Caco-2 (cell line): Measurements from ENCODE around the gene TEX13A. TPM values are rescaled to one million over a fixed set of nuclear protein-coding genes. Genes with fewer than 3 reads are reported as not detected.

ENCODE experiments used
- BruUV-seq: library from RNA; stranded (reverse); fragments of 400-500 nt; replicated peaks from 2 replicates; lab custom pipeline; 2021; lab: Mats Ljungman, UMichigan
- CTCF ChIA-PET: fragments of 300-600 bp; sonication (Branson Sonifier 250); formaldehyde crosslinking; loops from one replicate; lab custom pipeline; 2022; ENCODE audit warnings: antibody characterized with exemption; lab: Charles Lee
- POLR2A ChIA-PET: fragments of 300-600 bp; sonication (Branson Sonifier 250); formaldehyde crosslinking; loops from one replicate; lab custom pipeline; 2022; ENCODE audit warnings: antibody characterized with exemption; lab: Charles Lee
- DNase-seq, 2 experiments: peaks; one replicate each; pipeline versions ENCODE4 v3.0.0 to v3.0.0-alpha.2; 2020 to 2022
- H3K27me3 ChIP-seq: replicated peaks from 2 replicates; pipeline ENCODE4 v1.6.0; 2011; ENCODE audit warnings: low read length; ENCODE audit not compliant: control insufficient read depth, insufficient read depth
- H3K36me3 ChIP-seq: 2 replicates; pipeline ENCODE4 v1.5.1; 2011; ENCODE audit warnings: low read length; ENCODE audit not compliant: control insufficient read depth, insufficient read depth
- H3K4me1 ChIP-seq: fragments of 250-450 bp; sonication (Bioruptor Pico); 2 replicates; pipeline ENCODE4 v1.5.1; 2020; ENCODE audit warnings: mild to moderate bottlenecking
- H3K4me3 ChIP-seq: 2 replicates; pipeline ENCODE4 v1.5.1; 2011; ENCODE audit warnings: low read depth, mild to moderate bottlenecking, control low read depth, low read length
- H3K9me3 ChIP-seq: fragments of 250-450 bp; sonication (Bioruptor Pico); 2 replicates; pipeline ENCODE4 v1.5.1; 2020; ENCODE audit warnings: mild to moderate bottlenecking, moderate library complexity
- H3K27ac Mint-ChIP-seq: one replicate; pipeline ENCODE4 v1.8.0; 2022; ENCODE audit warnings: mixed read lengths; ENCODE audit not compliant: unreplicated experiment
- H3K27me3 Mint-ChIP-seq: one replicate; pipeline ENCODE4 v1.8.0; 2022; ENCODE audit warnings: mixed read lengths; ENCODE audit not compliant: insufficient read depth, unreplicated experiment
- H3K36me3 Mint-ChIP-seq: one replicate; pipeline ENCODE4 v1.8.0; 2022; ENCODE audit warnings: mild to moderate bottlenecking, mixed read lengths; ENCODE audit not compliant: insufficient read depth, unreplicated experiment
- H3K4me1 Mint-ChIP-seq: one replicate; pipeline ENCODE4 v1.8.0; 2022; ENCODE audit warnings: low read depth, mixed read lengths; ENCODE audit not compliant: unreplicated experiment
- H3K4me3 Mint-ChIP-seq: one replicate; pipeline ENCODE4 v1.8.0; 2022; ENCODE audit warnings: mild to moderate bottlenecking, moderate library complexity, mixed read lengths; ENCODE audit not compliant: unreplicated experiment
- H3K9me3 Mint-ChIP-seq: one replicate; pipeline ENCODE4 v1.8.0; 2022; ENCODE audit warnings: mixed read lengths; ENCODE audit not compliant: unreplicated experiment
- CTCF ChIP-seq, 2 experiments: fragments of 200-600 bp in 1 of 2; IDR thresholded peaks; 1 replicate in 1 of 2; 2 replicates in 1 of 2; pipeline versions ENCODE4 v1.5.1 to v1.8.0; 2011 to 2022; ENCODE audit warnings: antibody characterized with exemption in 1 of 2, control low read depth in 1 of 2, inconsistent platforms in 1 of 2, low read depth in 1 of 2, low read length in 1 of 2, mild to moderate bottlenecking in 1 of 2, moderate library complexity in 1 of 2; ENCODE audit not compliant: insufficient read depth in 1 of 2, severe bottlenecking in 1 of 2, unreplicated experiment in 1 of 2
- intact Hi-C: fragments of 100-400 bp; cut with micrococcal nuclease; formaldehyde crosslinking; loops from one replicate; pipeline ENCODE4 v1.10.0; 2022; ENCODE audit not compliant: unreplicated experiment
- total RNA-seq: library from RNA; stranded (reverse); gene quantifications from 2 replicates; pipeline ENCODE4 v1.2.3, GENCODE V29; 2022

Gene TEX13A
- total RNA-seq, 1 experiment from 2014 or later, result not detected

DNA sequence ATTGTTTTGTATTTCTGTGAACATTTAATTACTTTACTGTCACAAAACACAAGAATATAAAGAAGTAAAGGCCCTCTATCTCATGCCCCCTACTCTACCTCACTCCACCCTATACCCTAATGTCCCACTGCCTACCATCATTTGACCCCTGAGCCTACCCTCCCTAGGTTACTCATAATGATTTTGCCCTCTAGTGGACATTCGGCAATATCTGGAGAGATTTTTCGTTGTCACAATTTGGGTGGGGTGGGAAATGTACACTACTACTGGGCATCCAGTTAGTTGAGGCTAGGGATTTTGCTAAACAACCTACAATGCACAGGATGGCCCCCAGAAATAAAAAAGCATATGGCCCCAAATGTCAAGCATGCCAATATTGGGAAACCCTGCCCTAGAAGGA, 10.2 kb downstream of the TEX13A start:
- intact Hi-C loops, result no loop called here
- Mint-ChIP-seq H3K4me1 (peaks cover 6% of the 10 kb centered on the region), H3K9me3 (no peaks in the 10 kb centered on the region), H3K4me3 (no peak overlapping the region), H3K36me3 (peaks cover 6% of the 10 kb centered on the region), H3K27me3 (no peaks in the 10 kb centered on the region), H3K27ac (no peak overlapping the region)
- no TSS peak for BruUV-seq
- H3K36me3 ChIP-seq, result no peaks in the 10 kb centered on the region
- no peaks in the 10 kb centered on the region for H3K27me3 ChIP-seq
- DNase-seq, result no peak
- H3K4me3 ChIP-seq, result no peak overlapping the region
- TF ChIP-seq CTCF (IDR thresholded peaks at IDR 0.05; ENCODE audit: insufficient read depth in 1 of 2, low read depth in 1 of 2, low read length in 1 of 2, severe bottlenecking in 1 of 2, unreplicated experiment in 1 of 2), result no peak
- no peaks in the 10 kb centered on the region for H3K4me1 ChIP-seq
- H3K9me3 ChIP-seq, result no peaks in the 10 kb centered on the region
- POLR2A ChIA-PET, result no interaction called here
- CTCF ChIA-PET, result no interaction called here

DNA sequence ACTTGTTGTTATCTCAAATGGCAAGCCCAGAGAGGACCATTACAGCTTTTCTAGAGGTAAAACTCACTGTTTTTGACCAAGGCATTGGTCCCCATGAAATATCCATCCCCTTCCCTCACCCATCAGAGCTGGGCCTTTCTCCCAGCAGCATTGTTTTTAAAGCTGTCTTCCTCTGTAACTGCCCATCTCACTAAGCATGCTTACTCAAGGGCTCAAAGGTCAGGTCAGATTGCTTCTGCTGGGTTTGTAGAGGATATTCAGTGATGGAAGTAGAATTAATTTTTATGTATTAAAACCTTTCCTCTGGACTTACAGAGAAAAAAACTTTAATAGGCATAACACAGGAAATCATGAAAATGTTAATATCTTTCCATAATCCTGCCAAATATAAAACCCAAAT, 11.1 kb downstream of the TEX13A start:
- CTCF ChIA-PET, result no interaction called here
- H3K36me3 Mint-ChIP-seq, result peaks cover 6% of the 10 kb centered on the region
- Histone ChIP-seq H3K4me1 (no peaks in the 10 kb centered on the region), H3K36me3 (no peaks in the 10 kb centered on the region), H3K27me3 (no peaks in the 10 kb centered on the region), H3K9me3 (no peaks in the 10 kb centered on the region), H3K4me3 (no peak overlapping the region)
- intact Hi-C loops, result no loop called here
- H3K4me1 Mint-ChIP-seq, result peaks cover 6% of the 10 kb centered on the region
- BruUV-seq, result no TSS peak
- no peak overlapping the region for H3K4me3 Mint-ChIP-seq
- no peak overlapping the region for H3K27ac Mint-ChIP-seq
- no peak for DNase-seq
- POLR2A ChIA-PET, result no interaction called here
- TF ChIP-seq CTCF (IDR thresholded peaks at IDR 0.05; ENCODE audit: insufficient read depth in 1 of 2, low read depth in 1 of 2, low read length in 1 of 2, severe bottlenecking in 1 of 2, unreplicated experiment in 1 of 2), result no peak
- H3K27me3 Mint-ChIP-seq, result no peaks in the 10 kb centered on the region
- H3K9me3 Mint-ChIP-seq, result no peaks in the 10 kb centered on the region

- H3K27ac Mint-ChIP-seq, result no peak overlapping the region
- H3K9me3 ChIP-seq, result no peaks in the 10 kb centered on the region
- DNase-seq, result peak; percentile 32 to 41
- no peaks in the 10 kb centered on the region for H3K36me3 ChIP-seq
- POLR2A ChIA-PET, result no interaction called here
- H3K27me3 ChIP-seq, result no peaks in the 10 kb centered on the region
- H3K4me1 Mint-ChIP-seq, result no peaks in the 10 kb centered on the region
- H3K4me1 ChIP-seq, result no peaks in the 10 kb centered on the region
- CTCF ChIA-PET, result no interaction called here
- no peaks in the 10 kb centered on the region for H3K36me3 Mint-ChIP-seq
- intact Hi-C loops, result loop anchor here (10.0 kb wide), 1 partner anchor 83 kb away; no protein-coding TSS in a partner anchor
- BruUV-seq, result no TSS peak
- H3K27me3 Mint-ChIP-seq, result no peaks in the 10 kb centered on the region
- no peaks in the 10 kb centered on the region for H3K9me3 Mint-ChIP-seq
- peak in 1 of 2 experiments; percentile 43 for TF ChIP-seq CTCF (IDR thresholded peaks at IDR 0.05; ENCODE audit: insufficient read depth in 1 of 2, low read depth in 1 of 2, low read length in 1 of 2, severe bottlenecking in 1 of 2, unreplicated experiment in 1 of 2)
- H3K4me3 Mint-ChIP-seq, result no peak overlapping the region
- H3K4me3 ChIP-seq, result no peak overlapping the region
Measured at GRCh38 chrX:105191878-105192277, 28.6 kb downstream of the TEX13A start.
